Posterior cingulate gyrus (tissue), 11 donors: ENCODE data around the gene ZNF414.
"Not testable (repeated sequence)": the region's sequence is repeated elsewhere in the genome, so short reads cannot be mapped to it uniquely, and the experiment has no call there.

Source experiments
- DNase-seq, 10 donors: peaks; one replicate each; pipeline versions ENCODE4 v3.0.0 to v3.0.0-alpha.2; 2020 to 2021; ENCODE audit warnings: mixed read lengths in 3 of 10
- intact Hi-C: fragments of 100-400 bp; cut with DNase I; formaldehyde crosslinking; loops from one replicate; pipeline ENCODE4 v1.15.1; 2023

Gene ZNF414

GRCh38 chr19:8518536-8518935 is 4.6 kb upstream of the ZNF414 start:
- intact Hi-C loops = no loop called here
- DNase-seq = no peak

- intact Hi-C loops = no loop called here
- DNase-seq = no peak
Measured at GRCh38 chr19:8517551-8518442, 3.8 kb upstream of the ZNF414 start.

DNA sequence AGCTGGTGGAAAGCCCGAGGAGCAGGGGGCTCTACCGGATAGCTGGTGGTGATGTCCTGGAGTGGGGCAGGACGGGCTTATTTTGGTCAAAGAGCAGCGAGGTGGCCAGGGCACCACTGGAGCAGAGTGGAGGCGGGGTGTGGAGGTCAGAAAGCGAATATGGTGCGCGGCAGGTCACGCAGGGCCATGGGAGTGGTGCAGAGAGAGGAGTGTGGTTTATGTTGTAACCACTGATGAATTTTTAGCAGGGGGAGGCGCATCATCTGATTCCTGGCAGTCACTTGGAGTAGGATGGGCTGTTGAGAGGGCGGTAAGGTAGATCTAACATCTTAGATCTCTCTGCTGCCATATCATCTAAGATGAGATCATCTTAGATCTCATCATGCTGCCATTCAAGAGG is 1.4 kb upstream of the ZNF414 start:
- DNase-seq = no peak
- intact Hi-C loops = no loop called here

DNA sequence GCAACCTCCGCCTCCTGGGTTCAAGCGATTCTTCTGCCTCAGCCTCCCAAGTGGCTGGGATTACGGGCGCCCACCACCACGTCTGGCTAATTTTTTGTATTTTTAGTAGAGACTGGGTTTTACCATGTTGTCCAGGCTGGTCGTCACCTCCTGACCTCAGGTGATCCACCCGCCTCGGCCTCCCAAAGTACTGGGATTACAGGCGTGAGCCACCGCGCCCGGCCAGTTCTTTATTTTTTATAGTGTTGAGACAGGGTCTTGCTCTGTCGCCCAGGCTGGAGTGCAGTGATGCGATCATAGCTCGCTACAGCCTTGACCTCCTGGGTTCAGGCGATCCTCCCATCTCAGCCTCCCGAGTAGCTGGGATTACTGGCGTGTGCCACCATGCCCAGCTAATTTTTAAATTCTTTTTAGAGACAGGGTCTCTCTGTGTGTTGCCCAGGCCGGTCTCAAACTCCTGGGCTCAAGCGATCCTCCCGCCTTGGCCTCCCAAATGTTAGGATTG is 590 bp upstream of the ZNF414 start:
- intact Hi-C loops = loop anchor here (1.0 kb wide), 1 partner anchor 11 kb away; no protein-coding TSS in a partner anchor
- not testable (repeated sequence) for DNase-seq

- intact Hi-C loops = no loop called here
- DNase-seq = no peak
Measured at GRCh38 chr19:8513036-8513686, 806 bp downstream of the ZNF414 start.

DNA sequence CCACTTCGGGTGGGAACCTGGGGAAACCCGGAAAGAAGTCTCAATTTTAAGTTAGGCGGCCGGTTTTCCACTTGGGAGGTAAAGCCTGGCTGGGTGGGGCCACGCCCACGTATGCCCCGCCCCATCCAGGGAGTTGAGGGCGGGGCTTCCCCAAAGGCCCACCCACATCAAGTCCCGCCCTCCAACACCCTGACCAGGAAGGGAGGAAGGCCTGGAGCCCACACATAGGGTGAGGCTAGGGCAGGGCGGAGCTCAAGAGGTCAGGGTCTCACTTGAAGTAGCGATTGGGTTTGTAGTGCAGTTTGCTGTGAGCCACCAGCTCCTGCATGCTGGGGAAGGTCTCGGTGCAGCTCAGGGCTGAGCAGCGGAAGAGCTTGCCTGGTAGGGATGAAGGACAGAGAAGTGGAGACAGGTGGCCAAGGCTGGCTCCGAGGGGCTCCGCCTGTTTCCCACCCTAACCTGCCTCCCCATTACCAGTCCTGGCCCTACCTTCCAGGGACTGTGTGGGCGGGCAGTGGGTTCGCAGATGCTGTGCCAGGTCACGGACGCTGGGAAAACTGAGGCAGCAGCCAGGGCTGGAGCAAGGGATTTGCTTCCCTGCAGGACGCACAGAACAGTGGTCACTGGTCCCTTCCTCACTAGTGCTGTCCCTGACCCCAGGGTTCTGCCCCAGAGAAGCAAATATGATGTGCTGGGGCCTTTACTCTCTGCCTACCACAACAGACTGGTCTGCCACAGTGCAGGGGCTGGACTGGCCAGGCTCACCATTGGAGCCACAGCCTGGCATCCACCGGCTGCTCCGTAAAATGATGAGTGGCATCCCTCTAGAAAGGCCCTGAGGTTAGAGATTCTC is 1.6 kb downstream of the ZNF414 start:
- DNase-seq = no peak
- intact Hi-C loops = no loop called here

- intact Hi-C loops = no loop called here
- DNase-seq = no peak
Measured at GRCh38 chr19:8511573-8512101, 2.3 kb downstream of the ZNF414 start.

- DNase-seq = no peak
- intact Hi-C loops = no loop called here
Measured at GRCh38 chr19:8510589-8511115, 3.3 kb downstream of the ZNF414 start.

- DNase-seq = no peak
- intact Hi-C loops = loop anchor here (1.0 to 5.0 kb wide), 2 partner anchors 94 to 152 kb away; partner anchors contain the start of gene MARCHF2
Measured at GRCh38 chr19:8506402-8506957, 7.5 kb downstream of the ZNF414 start.

GRCh38 chr19:8505680-8506401 is 8.1 kb downstream of the ZNF414 start:
- intact Hi-C loops = loop anchor here (1.0 to 5.0 kb wide), 2 partner anchors 94 to 152 kb away; partner anchors contain the start of gene MARCHF2
- DNase-seq = peak; percentile 67 to 97 (median 84)

DNA sequence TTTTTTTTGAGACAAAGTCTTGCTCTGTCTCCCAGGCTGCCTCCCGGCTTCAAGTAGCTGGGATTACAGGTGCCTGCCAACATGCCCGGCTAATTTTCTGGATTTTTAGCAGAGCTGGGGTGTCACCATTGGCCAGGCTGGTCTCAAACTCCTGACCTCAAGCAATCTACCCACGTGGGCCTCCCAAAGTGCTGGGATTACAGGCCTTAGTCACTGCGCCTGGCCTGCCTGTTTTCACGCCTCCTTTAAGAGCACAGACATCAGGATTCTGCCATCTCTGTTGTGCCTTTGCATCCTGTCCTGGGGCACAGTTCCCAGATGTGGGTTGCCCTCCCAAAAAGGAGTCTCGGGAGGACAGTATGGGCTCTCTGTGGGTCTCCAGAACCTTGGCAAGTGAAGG is 9.0 kb downstream of the ZNF414 start:
- intact Hi-C loops = loop anchor here (5.0 kb wide), 1 partner anchor 93 kb away; the partner anchor contains the start of gene MARCHF2
- DNase-seq = no peak

DNA sequence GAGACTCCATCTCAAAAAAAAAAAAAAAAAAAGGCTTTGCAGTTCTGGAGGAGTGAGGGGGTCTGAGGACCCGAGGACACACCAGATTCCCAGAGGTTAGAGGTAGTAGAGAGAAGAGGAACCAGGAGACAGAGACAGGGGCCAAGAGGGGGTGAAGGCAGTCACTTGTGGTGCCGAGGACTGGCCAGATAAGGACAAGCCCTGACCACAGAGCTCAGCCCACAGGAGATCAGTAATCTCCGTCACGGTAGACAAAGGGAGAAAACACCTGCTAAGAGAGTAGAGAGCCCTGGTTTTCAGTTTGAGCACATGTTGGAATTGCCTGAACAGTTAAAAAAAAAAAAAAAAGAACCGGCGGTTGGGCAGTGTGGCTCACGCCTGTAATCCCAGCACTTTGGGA is 9.8 kb downstream of the ZNF414 start:
- intact Hi-C loops = no loop called here
- no peak for DNase-seq

GRCh38 chr19:8503510-8503909 is 10.5 kb downstream of the ZNF414 start:
- DNase-seq = no peak
- intact Hi-C loops = no loop called here

- no peak for DNase-seq
- intact Hi-C loops = no loop called here
Measured at GRCh38 chr19:8501981-8502380, 12.0 kb downstream of the ZNF414 start.

DNA sequence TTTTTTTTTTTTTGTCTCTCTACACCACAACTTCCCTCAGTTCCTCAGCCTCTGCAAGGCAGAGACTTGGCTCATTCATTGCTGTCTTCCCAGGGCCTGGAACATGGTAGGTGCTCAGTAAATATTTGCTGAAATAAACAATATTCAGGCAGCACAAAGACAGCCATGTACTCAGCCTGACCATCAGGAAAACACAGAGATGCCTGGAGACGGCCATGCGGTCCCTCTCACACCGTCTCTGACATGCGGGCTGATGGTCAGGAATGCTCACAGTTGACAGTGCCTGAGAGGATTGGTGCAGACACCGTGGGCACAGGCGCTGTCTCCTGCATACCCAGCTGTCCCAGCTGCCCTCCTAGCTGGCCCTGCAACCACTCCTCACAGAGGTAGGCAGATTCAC is 12.5 kb downstream of the ZNF414 start:
- no peak for DNase-seq
- intact Hi-C loops = no loop called here

DNA sequence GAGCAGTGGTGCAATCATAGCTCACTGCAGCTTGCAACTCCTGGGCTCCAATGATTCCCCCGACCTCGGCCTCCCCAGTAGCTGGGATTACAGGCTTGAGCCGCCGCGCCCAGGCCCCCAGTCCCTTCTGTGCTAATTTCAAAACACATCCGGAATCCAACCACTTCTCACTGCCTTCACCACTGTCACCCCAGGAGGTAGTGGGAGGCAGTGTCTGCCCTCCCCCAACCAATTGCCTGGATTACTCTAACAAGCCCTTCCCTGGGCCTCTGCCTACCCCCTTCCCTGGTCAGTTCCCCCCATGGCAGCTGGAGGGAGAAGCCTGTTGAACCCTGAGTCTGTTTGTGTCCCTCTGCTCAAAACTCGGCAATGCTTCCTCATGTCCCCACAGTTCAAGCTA is 13.8 kb downstream of the ZNF414 start:
- intact Hi-C loops = no loop called here
- no peak for DNase-seq

GRCh38 chr19:8499048-8499833 is 14.7 kb downstream of the ZNF414 start:
- DNase-seq = no peak
- intact Hi-C loops = no loop called here

DNA sequence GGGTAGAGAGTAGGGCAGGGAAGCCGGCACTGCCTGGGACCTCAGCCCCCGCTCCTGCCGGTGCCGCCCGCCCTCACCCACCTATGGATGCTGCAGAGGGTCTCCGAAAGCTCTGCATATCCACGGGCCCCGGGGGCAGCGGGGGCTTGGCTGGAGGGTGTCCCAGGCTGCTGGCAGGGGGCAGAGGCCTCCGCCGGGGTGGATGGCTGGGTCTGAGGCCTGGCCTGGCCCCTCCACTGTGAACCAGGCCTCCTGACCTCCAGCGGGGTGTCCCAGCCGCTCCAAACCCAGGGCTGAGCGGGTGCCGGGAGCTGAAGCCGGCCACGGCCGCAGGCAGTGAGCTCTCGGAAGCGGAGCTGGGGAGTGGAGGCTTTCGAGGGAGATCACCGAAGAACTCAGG is 15.7 kb downstream of the ZNF414 start:
- no peak for DNase-seq
- intact Hi-C loops = no loop called here
